Measurements from ENCODE around the gene SENP7. TPM values are rescaled to one million over a fixed set of nuclear protein-coding genes. Genes with fewer than 3 reads are reported as not detected.

Gene SENP7
- total RNA-seq, 2 experiments from 2014 or later: 17.7 to 19.5 TPM

DNA sequence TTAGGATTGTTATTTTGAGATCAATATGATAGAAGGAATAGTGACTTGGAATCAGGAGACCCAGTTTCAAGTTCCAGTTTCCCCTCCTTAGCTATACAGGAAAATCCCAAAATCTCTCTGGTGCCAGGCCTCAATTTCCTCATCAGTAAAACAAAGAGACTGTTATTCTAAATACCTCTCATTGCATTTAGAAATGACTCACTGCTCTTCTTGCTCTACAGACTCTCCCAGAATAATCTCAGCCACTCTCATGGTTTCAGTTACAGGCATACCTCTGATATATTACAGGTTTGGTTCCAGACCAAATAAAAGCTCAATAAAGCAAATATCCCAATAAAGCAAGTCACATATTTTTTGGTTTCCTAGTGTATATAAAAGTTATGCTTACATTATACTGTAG lies 221.0 kb downstream of the SENP7 start:
- no TSS peak for BruUV-seq (replicated peaks)
- POLR2A ChIA-PET: no interaction called here
- intact Hi-C loops (cut with micrococcal nuclease; ENCODE audit: unreplicated experiment): no loop called here
- H3K4me3 ChIP-seq (ENCODE audit: low read depth, low read length, poor library complexity, severe bottlenecking): no peak overlapping the region
- CTCF ChIA-PET (ENCODE audit: unreplicated experiment): no interaction called here
- H3K79me2 ChIP-seq (ENCODE audit: insufficient read depth, low read depth, low read length): no peaks in the 10 kb centered on the region
- H3K27ac ChIP-seq (ENCODE audit: low read depth, low read length, poor library complexity, severe bottlenecking): no peak overlapping the region
- no peak for TF ChIP-seq EZH2phosphoT487 (IDR thresholded peaks at IDR 0.05; ENCODE audit: borderline replicate concordance, low read depth, low read length)
- DNase-seq (ENCODE audit: low spot score): no peak
- H2AFZ ChIP-seq (ENCODE audit: low read length): no peak overlapping the region
- H4K20me1 ChIP-seq (ENCODE audit: insufficient read depth, low read length): no peaks in the 10 kb centered on the region
- no peaks in the 10 kb centered on the region for H3K36me3 ChIP-seq (ENCODE audit: insufficient read depth, low read length)
- H3K9me3 ChIP-seq (ENCODE audit: low read length): no peaks in the 10 kb centered on the region
- no peak overlapping the region for H3K4me2 ChIP-seq (ENCODE audit: low read length)
- H3K4me1 ChIP-seq (ENCODE audit: insufficient read depth, low read length, poor library complexity, severe bottlenecking): no peaks in the 10 kb centered on the region
- H3K9me2 ChIP-seq (ENCODE audit: insufficient read depth, low read length): no peaks in the 10 kb centered on the region

DNA sequence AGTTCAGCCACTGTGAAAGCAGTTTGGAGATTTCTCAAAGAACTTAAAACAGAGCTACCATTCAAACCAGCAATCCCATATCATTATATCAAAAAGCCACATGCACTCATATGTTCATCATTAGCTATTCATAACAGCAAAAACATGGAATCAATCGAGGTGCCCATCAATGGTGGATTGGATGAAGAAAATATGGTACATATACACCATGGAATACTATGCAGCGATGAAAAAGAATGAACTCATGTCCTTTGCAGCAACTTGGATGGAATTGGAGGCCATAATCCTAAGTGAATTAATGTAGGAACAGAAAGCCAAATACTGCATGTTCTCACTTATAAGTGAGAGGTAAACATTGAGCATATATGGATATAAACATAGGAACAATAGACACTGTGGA lies 224.7 kb downstream of the SENP7 start:
- Histone ChIP-seq H3K4me3 (ENCODE audit: low read depth, low read length, poor library complexity, severe bottlenecking) (no peak overlapping the region), H3K4me1 (ENCODE audit: insufficient read depth, low read length, poor library complexity, severe bottlenecking) (no peaks in the 10 kb centered on the region), H3K9me2 (ENCODE audit: insufficient read depth, low read length) (no peaks in the 10 kb centered on the region), H2AFZ (ENCODE audit: low read length) (no peak overlapping the region), H4K20me1 (ENCODE audit: insufficient read depth, low read length) (no peaks in the 10 kb centered on the region), H3K9me3 (ENCODE audit: low read length) (no peaks in the 10 kb centered on the region), H3K27ac (ENCODE audit: low read depth, low read length, poor library complexity, severe bottlenecking) (no peak overlapping the region), H3K36me3 (ENCODE audit: insufficient read depth, low read length) (no peaks in the 10 kb centered on the region), H3K79me2 (ENCODE audit: insufficient read depth, low read depth, low read length) (no peaks in the 10 kb centered on the region), H3K4me2 (ENCODE audit: low read length) (no peak overlapping the region)
- TF ChIP-seq EZH2phosphoT487 (IDR thresholded peaks at IDR 0.05; ENCODE audit: borderline replicate concordance, low read depth, low read length): no peak
- TF ChIP-seq, protein P1, sequence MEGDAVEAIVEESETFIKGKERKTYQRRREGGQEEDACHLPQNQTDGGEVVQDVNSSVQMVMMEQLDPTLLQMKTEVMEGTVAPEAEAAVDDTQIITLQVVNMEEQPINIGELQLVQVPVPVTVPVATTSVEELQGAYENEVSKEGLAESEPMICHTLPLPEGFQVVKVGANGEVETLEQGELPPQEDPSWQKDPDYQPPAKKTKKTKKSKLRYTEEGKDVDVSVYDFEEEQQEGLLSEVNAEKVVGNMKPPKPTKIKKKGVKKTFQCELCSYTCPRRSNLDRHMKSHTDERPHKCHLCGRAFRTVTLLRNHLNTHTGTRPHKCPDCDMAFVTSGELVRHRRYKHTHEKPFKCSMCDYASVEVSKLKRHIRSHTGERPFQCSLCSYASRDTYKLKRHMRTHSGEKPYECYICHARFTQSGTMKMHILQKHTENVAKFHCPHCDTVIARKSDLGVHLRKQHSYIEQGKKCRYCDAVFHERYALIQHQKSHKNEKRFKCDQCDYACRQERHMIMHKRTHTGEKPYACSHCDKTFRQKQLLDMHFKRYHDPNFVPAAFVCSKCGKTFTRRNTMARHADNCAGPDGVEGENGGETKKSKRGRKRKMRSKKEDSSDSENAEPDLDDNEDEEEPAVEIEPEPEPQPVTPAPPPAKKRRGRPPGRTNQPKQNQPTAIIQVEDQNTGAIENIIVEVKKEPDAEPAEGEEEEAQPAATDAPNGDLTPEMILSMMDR (conservative IDR thresholded peaks at IDR 0.05; ENCODE audit: low read length): no peak
- intact Hi-C loops (cut with micrococcal nuclease; ENCODE audit: unreplicated experiment): no loop called here
- DNase-seq (ENCODE audit: low spot score): no peak
- ChIA-PET POLR2A (no interaction called here), CTCF (ENCODE audit: unreplicated experiment) (no interaction called here)
- BruUV-seq (replicated peaks): no TSS peak

DNA sequence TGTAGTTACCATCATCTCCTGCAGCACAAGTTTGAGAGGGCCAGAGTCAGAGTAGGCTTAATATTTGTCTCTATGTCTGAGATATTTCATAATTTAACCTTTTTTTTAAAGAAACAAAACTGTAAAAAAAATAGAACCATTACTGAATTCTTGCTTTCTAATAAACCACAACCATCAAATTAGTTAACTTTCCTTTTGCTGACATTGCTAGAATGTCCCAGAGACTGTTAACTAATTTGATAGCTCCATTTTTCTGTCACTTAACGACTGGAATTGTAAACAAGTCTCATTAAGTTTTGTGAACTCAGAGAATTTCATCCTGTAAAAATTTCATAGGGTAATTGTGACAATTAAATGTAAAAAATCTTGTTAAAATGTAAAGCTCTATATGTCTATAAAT lies 228.3 kb downstream of the SENP7 start:
- intact Hi-C loops (cut with micrococcal nuclease; ENCODE audit: unreplicated experiment): no loop called here
- Histone ChIP-seq H3K4me3 (ENCODE audit: low read depth, low read length, poor library complexity, severe bottlenecking) (no peak overlapping the region), H3K9me2 (ENCODE audit: insufficient read depth, low read length) (no peaks in the 10 kb centered on the region), H3K36me3 (ENCODE audit: insufficient read depth, low read length) (no peaks in the 10 kb centered on the region), H4K20me1 (ENCODE audit: insufficient read depth, low read length) (no peaks in the 10 kb centered on the region), H3K9me3 (ENCODE audit: low read length) (no peaks in the 10 kb centered on the region), H3K27ac (ENCODE audit: low read depth, low read length, poor library complexity, severe bottlenecking) (no peak overlapping the region), H3K4me2 (ENCODE audit: low read length) (no peak overlapping the region), H3K4me1 (ENCODE audit: insufficient read depth, low read length, poor library complexity, severe bottlenecking) (no peaks in the 10 kb centered on the region), H3K79me2 (ENCODE audit: insufficient read depth, low read depth, low read length) (no peaks in the 10 kb centered on the region), H2AFZ (ENCODE audit: low read length) (no peak overlapping the region)
- POLR2A ChIA-PET: no interaction called here
- TF ChIP-seq, protein P1 (conservative IDR thresholded peaks at IDR 0.05; ENCODE audit: low read length): no peak
- TF ChIP-seq EZH2phosphoT487 (IDR thresholded peaks at IDR 0.05; ENCODE audit: borderline replicate concordance, low read depth, low read length): no peak
- CTCF ChIA-PET (ENCODE audit: unreplicated experiment): no interaction called here
- BruUV-seq (replicated peaks): no TSS peak
- DNase-seq (ENCODE audit: low spot score): no peak
